Adipocyte (in vitro differentiated cells): Measurements from ENCODE around the gene PRSS21.

Experiments
- DNase-seq: peaks from one replicate; pipeline ENCODE4 v3.0.0-alpha.2; 2015; ENCODE audit warnings: low read depth
- H3K27me3 ChIP-seq: replicated peaks from 2 replicates; pipeline ENCODE4 v1.7.0; 2013; ENCODE audit warnings: mild to moderate bottlenecking, low read length, moderate library complexity; ENCODE audit not compliant: control insufficient read depth, insufficient read depth
- H3K36me3 ChIP-seq: 2 replicates; pipeline ENCODE4 v1.7.0; 2013; ENCODE audit warnings: low read length, mild to moderate bottlenecking, moderate library complexity; ENCODE audit not compliant: control insufficient read depth, insufficient read depth, severe bottlenecking
- H3K4me1 ChIP-seq: 2 replicates; pipeline ENCODE4 v1.7.0; 2013; ENCODE audit warnings: mild to moderate bottlenecking, low read length, moderate library complexity; ENCODE audit not compliant: control insufficient read depth, insufficient read depth
- H3K4me3 ChIP-seq: 2 replicates; pipeline ENCODE4 v1.7.0; 2013; ENCODE audit warnings: mild to moderate bottlenecking, low read length, moderate library complexity
- H3K9ac ChIP-seq: 2 replicates; pipeline ENCODE4 v1.7.0; 2013; ENCODE audit warnings: mild to moderate bottlenecking, low read length, moderate library complexity
- H3K9me3 ChIP-seq: 2 replicates; pipeline ENCODE4 v1.7.0; 2013; ENCODE audit warnings: mild to moderate bottlenecking, low read length, moderate library complexity; ENCODE audit not compliant: control insufficient read depth

PRSS21 gene

DNA sequence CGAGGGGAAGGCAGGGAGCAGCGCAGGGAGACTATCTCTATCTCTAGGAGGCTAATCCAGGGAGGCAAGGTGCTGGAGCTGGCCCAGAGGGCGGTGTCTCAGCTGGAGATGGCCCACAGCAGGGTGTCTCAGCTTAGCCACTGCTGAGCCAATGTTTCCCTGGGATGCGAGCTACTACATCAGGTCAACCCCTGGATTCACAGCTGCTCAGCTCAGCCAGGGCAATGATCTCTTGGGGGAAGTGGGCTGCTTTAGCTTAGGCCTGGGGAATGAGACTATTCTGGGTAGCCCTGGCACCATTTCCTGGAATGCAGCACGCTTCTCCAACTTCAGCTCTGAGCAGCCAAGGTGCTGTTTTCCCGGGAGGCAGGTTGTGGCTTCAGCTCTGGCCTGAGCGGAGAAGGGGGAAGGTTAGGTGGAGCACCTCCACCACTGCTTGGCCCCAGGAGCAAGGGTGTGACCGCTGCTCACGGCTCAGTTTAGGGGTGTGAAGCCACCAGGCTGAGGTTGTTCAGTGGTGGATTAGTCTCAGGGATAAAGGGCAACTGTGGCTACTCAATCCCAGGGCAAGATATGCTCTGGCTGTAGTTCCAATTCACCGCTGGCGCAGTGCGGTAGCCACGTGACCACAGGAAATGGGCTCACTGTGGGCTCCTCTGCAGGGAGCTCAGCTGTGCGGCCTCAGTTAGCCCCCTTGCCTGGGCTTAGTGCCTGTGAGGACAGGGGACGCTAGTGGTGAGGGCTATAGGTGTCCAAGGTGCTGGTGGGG lies 5.2 kb upstream of the PRSS21 start:
- DNase-seq: no peak
- peaks cover 42% of the 10 kb centered on the region for H3K27me3 ChIP-seq
- H3K9me3 ChIP-seq: peaks cover 13% of the 10 kb centered on the region
- no peaks in the 10 kb centered on the region for H3K4me1 ChIP-seq
- no peak overlapping the region for H3K9ac ChIP-seq
- no peaks in the 10 kb centered on the region for H3K36me3 ChIP-seq
- H3K4me3 ChIP-seq: no peak overlapping the region

GRCh38 chr16:2813771-2814221 lies 3.2 kb upstream of the PRSS21 start:
- H3K36me3 ChIP-seq: no peaks in the 10 kb centered on the region
- H3K4me3 ChIP-seq: no peak overlapping the region
- no peaks in the 10 kb centered on the region for H3K4me1 ChIP-seq
- DNase-seq: no peak
- peaks cover 12% of the 10 kb centered on the region for H3K9me3 ChIP-seq
- H3K9ac ChIP-seq: no peak overlapping the region
- H3K27me3 ChIP-seq: peaks cover 54% of the 10 kb centered on the region

DNA sequence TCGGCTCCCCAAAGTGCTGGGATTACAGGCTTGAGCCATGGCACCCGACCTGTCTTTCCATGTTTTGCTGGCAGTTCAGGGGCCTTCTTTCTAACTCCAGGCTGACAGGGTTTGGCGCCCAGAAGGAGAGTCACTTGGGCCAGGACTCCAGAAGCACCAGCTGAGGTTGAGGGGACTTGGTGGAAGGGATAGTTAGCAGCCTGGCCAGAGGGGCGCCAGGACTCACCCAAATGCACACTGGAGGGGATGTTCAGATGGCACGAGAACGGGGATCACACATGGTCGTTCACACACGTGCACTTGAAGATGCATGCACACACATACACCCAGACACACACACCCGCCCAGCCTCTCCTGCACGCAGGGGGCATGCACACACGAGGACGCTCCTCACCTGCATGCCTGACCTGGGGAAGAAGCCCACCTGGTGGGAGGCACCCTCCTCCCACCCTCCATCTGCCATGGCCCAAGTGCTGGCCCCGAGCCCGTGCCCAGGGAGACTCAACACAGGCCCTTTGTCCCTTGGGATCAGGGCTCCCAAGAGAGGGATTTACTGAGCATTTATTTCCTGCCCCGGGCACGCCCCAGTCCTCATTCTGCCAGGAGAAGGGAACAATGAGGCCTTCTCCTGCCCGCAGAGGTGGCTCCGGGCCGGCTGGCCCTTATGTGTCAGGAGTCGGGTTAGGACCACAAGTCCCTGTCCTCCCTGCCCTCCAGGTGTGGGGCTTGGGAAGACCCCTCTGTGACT lies 2.3 kb upstream of the PRSS21 start:
- H3K27me3 ChIP-seq: peaks cover 55% of the 10 kb centered on the region
- no peak overlapping the region for H3K4me3 ChIP-seq
- DNase-seq: no peak
- H3K36me3 ChIP-seq: no peaks in the 10 kb centered on the region
- peaks cover 3% of the 10 kb centered on the region for H3K9me3 ChIP-seq
- H3K9ac ChIP-seq: no peak overlapping the region
- H3K4me1 ChIP-seq: no peaks in the 10 kb centered on the region

DNA sequence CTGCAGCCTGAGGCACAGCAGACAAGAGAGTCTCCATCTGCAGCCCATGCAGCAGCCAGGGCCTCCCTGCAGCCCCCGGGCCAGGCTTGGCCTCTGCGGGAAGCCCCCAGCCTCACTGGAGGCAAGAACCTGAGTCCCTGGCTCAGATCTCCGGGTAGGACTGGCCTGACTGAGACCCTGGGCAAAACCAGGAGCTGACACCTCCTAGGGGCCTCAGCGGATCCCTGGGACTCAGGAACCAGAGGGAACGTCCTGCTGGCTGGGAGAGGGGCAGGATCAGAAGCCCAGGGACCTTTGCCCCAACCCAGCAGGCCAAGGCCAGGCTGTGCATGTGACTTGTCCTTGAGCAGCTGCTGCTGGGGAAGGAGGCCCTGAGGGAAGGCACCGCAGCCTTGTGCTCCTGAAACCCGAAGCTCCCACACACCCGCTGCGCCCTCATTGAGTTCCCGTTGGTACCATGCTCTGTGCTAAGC lies 1.7 kb upstream of the PRSS21 start:
- no peak overlapping the region for H3K9ac ChIP-seq
- no peak for DNase-seq
- H3K27me3 ChIP-seq: peaks cover 56% of the 10 kb centered on the region
- H3K9me3 ChIP-seq: no peaks in the 10 kb centered on the region
- no peaks in the 10 kb centered on the region for H3K36me3 ChIP-seq
- H3K4me1 ChIP-seq: no peaks in the 10 kb centered on the region
- H3K4me3 ChIP-seq: no peak overlapping the region

DNA sequence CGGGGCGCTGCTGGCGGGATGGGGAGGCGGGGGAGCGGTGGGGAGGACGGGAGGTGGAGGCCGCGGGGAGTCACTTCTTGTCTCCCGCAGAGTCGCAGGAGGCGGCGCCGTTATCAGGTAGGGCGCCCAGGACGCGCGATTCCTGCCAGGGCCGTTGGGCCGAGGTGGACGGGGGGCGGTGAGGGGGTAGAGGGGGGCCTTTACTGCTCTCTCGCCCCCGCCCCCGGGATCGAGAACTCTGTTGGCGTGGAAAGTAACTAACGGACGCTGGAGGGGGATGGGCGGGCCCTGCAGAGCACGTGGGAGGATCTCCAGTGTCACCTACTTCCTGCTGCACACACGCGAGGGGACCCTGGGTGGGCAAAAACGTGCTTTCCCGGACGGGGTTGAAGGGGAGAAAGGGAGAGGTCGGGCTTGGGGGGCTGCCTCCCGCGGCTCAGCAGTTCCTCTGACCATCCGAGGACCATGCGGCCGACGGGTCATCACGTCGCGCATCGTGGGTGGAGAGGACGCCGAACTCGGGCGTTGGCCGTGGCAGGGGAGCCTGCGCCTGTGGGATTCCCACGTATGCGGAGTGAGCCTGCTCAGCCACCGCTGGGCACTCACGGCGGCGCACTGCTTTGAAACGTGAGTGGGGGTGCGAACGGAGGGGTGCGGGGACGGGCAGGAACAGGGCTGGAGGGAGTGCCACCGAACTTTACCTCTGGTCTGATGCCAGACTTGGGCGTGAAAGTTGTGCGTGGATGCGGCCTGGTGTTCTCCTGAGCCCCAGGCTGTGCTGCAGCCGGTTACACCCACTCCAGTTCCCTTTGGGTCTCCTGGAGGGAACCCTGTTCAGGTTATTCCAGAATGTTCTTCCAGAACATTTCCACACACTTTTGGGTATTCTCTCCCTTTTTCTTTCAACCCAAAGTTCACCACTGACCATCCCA lies 569 bp downstream of the PRSS21 start:
- no peak for DNase-seq

DNA sequence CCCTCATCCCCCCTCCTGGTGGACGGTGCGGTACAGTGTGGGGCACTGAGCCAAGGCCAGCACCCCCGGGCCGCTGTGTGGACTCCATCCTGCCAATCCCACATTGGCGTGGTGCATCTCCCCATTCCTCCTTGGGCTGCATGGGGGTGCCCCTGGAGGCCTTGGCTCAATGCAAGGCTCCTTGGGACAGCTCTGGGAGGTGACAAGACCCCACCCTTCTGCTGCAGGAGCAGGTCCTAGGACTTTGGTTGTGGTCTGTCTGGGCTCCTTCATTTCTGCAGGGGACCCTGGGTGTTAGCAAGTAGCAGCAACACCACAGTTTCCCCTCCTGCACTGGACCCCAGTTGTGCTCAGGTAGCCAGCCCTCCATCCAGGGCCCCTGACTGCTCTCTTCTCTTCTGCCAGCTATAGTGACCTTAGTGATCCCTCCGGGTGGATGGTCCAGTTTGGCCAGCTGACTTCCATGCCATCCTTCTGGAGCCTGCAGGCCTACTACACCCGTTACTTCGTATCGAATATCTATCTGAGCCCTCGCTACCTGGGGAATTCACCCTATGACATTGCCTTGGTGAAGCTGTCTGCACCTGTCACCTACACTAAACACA lies 1.3 kb downstream of the PRSS21 start:
- peaks cover 55% of the 10 kb centered on the region for H3K27me3 ChIP-seq
- H3K4me1 ChIP-seq: no peaks in the 10 kb centered on the region
- no peak for DNase-seq
- H3K9me3 ChIP-seq: no peaks in the 10 kb centered on the region
- no peaks in the 10 kb centered on the region for H3K36me3 ChIP-seq
- H3K9ac ChIP-seq: no peak overlapping the region
- H3K4me3 ChIP-seq: no peak overlapping the region

More for the DNA sequence above, 569 bp downstream of the PRSS21 start:
- H3K4me3 ChIP-seq: no peak overlapping the region
- H3K9ac ChIP-seq: no peak overlapping the region
- H3K9me3 ChIP-seq: no peaks in the 10 kb centered on the region
- no peaks in the 10 kb centered on the region for H3K36me3 ChIP-seq
- peaks cover 51% of the 10 kb centered on the region for H3K27me3 ChIP-seq
- no peaks in the 10 kb centered on the region for H3K4me1 ChIP-seq

DNA sequence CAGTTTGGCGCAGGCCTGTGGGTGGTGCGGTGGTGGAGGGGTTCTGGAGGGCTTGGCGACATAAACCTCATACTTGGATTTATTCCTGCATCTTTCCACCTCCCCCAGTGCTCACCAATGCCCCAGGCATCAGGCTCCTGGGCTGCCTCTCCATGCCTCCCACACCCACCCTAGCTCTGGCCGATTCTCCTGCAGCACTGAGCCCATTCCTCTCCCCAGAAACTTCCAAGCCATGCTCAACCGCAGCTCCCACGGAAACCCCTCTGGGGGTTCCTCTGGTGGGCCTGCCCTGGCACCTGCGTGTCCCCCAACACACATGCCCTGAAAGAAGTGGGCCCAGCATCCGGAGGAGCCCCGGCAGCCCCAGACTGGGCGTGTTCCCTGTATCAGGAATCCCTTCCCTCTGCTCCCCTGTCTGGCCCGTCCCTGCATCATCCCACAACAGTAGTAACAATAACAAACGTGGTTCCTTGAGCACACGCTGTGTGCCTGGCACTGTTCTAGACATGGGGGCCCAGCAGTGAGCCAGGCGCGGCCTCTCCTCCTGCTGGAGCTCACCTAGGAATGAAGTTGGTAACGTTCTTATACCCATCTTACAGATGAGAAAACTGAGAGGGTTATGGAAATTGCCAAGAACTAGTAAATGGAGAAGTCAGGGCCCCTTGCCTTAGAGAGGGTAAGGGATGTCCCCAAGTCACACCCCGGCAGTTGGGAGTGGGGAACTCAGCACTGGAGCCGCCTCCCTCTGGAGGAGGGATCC lies 2.3 kb downstream of the PRSS21 start:
- H3K27me3 ChIP-seq: peaks cover 52% of the 10 kb centered on the region
- H3K36me3 ChIP-seq: no peaks in the 10 kb centered on the region
- H3K4me3 ChIP-seq: no peak overlapping the region
- no peak for DNase-seq
- H3K9ac ChIP-seq: no peak overlapping the region
- H3K9me3 ChIP-seq: no peaks in the 10 kb centered on the region
- no peaks in the 10 kb centered on the region for H3K4me1 ChIP-seq

DNA sequence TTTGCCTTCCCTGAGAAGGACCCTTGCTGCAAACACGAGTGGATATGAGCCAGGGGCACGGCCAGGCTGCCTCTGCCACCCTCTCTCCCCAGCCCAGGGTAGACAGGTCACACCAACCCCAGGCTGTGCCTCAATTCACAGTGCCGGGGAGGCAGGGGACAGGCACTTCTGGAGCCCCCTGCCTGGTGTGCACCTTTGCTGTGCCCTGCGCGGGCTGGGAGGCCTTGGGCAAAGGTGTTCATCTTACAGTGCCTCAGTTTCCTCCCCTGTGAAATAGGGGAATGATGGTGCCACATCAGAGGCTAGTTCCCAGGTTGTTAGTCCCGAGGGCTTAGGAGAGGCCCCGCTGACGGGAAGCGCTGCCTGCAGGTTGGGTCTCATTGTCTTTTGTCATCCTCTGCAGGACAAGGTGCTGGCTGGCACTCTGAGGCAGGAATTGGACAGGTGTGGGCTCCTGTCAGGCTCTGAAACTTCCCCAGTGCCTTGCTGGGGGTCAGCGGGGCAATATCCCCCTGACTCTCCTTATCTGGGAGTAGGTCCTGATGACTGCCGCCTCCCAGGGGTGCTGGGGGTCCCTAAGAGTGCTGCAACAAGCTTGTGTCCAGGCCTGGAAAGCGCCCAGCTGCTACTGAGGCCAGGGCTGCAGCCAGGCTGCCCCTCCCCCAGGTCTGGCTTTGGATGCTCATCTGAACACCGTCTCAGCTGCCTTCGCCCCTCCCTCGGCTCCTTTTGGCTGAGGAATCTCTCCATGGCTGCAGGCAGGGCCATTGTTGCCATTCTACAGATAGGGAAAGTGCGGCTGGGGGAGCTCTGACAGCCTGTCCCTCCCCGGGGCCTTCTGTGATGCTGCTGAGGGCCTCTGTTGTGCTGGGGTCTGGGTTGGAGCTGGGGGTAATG lies 3.1 kb downstream of the PRSS21 start:
- no peak overlapping the region for H3K9ac ChIP-seq
- no peak overlapping the region for H3K4me3 ChIP-seq
- H3K36me3 ChIP-seq: no peaks in the 10 kb centered on the region
- H3K4me1 ChIP-seq: no peaks in the 10 kb centered on the region
- H3K9me3 ChIP-seq: no peaks in the 10 kb centered on the region
- DNase-seq: no peak
- peaks cover 47% of the 10 kb centered on the region for H3K27me3 ChIP-seq

GRCh38 chr16:2820836-2821486 lies 3.9 kb downstream of the PRSS21 start:
- no peak for DNase-seq
- no peak overlapping the region for H3K9ac ChIP-seq
- H3K36me3 ChIP-seq: no peaks in the 10 kb centered on the region
- H3K4me3 ChIP-seq: no peak overlapping the region
- no peaks in the 10 kb centered on the region for H3K9me3 ChIP-seq
- H3K27me3 ChIP-seq: peaks cover 51% of the 10 kb centered on the region
- H3K4me1 ChIP-seq: no peaks in the 10 kb centered on the region
